Stimulated activated CD8-positive, alpha-beta memory T cell treated with anti-CD3 and anti-CD28 coated beads, Interleukin-12 subunit alpha, Interleukin-12 subunit beta, amount 100 ng/mL, for 24 hours (primary cell): ENCODE data around the gene GAST.
A peak's percentile ranks its signal among the peaks of the same experiment; 100 is the strongest.
"Not testable (repeated sequence)": the region's sequence is repeated elsewhere in the genome, so short reads cannot be mapped to it uniquely, and the experiment has no call there.

Experiments used
- DNase-seq: peaks from one replicate; pipeline ENCODE4 v3.0.0-alpha.2; 2020; ENCODE audit errors: extremely low read depth

The GAST gene

DNA sequence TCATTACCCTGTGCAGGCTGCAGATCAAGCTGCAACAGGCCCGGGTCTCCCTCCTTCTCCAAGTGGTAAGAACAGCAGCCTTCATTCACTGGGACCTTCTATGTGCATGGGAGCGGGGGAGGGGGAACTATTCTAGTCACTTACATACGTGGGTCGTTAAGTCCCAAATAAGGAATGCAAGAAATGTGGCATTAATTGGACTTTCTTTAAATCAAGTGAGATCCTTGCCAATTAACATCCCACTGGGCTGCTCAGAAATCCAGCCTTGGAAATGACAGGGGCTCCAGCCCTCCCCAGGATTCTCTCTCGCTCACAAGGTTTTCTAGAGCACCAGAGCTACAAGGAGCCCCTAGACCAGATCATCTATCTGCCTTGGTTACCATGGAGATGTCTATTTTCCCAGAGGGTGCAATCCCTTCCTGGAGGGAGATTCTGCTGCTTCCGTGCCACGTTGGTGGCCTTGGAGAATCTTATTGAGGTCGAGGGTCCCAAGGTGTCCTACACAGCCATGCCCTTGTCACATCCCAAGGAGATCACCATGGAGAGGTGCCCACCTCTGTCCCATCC, 28.6 kb upstream of the GAST start:
- no peak for DNase-seq

DNA sequence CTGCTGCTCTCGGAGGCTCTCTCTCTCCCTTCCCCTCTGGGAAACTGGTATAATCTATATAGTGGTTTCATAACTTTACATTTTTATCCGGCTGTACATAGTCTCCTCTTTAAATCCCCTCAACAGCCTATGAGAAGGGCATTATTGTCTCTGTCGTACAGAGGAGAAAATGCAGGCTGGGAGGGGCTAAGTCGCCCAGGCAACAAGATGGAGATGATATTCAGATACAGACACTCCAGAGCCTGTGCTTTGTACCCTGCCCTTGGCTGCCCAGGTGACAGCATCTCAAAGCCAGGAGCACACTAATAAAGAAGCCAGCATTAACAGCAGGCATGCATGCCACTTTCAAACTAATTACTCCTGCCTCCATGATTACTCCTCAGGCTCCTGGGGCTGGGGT, 28.1 kb upstream of the GAST start:
- DNase-seq = no peak

DNA sequence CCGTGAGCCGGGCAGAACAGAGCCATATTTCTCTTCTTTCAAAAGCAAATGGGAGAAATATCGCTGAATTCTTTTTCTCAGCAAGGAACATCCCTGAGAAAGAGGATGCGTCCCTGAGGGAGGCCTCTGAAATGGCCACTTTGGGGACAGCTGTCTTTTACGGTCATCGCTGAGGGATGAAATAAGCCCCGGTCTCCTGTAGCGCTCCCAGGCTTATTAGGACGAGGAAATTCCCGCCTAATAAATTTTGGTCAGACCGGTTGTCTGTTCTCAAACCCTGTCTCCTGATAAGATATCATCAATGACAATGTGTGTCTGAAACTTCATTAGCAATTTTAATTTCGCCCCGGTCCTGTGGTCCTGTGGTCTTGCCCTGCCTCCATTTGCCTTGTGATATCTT, 26.4 kb upstream of the GAST start:
- not testable (repeated sequence) for DNase-seq

DNA sequence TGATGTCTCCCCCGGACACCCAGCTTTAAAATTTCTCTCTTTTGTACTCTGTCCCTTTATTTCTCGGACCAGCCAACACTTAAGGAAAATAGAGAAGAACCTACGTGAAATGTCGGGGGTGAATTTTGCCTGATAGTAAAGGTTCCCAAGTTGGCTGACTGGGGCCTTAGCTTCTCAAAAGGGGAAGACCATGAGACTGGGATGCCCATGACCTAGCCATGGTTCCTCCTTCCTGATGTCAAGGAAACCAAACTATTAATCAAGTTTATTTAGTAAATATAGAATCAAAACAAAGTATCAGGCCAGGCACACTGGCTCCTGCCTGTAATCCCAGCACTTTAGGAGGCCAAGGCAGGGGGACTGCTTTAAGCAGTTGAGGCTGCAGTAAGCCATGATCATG, 25.9 kb upstream of the GAST start:
- no peak for DNase-seq

DNA sequence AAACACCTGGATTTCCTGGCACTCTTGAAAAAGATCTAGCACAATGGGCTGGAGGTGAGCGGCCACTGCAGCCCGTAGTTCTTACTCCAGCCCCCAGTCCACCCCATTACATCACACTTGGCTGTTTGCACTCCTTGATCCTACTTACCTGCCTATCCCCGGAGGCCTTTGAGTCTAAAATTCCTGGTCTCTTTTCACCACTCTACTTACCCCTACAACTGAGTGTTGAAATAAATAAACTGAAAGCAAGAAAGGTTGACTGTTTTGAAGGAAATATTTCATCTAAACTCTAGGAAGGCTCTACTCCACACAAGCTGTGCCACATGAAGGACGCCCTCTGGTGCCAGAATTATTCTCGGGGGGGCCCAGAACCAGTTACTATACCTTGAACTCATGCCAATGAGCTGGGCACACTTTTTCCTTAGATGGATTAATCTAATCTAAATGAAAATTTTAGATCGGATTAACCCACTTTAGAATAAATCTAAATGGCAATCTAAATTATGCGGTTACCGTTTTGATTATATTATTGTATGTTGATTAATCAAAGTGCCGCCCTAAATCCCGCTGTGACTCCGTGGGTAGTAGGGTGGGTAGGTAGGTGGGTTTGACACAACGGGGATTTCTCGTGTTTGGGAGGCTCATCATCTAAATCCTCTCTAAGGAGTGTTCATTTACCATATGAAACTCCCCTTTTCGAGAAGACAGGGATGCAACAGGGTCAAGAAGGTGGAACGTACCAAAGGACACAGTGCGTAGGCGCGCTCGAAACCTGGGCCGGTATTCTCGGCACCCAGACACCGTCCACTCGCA, 24.1 kb upstream of the GAST start:
- no peak for DNase-seq

DNA sequence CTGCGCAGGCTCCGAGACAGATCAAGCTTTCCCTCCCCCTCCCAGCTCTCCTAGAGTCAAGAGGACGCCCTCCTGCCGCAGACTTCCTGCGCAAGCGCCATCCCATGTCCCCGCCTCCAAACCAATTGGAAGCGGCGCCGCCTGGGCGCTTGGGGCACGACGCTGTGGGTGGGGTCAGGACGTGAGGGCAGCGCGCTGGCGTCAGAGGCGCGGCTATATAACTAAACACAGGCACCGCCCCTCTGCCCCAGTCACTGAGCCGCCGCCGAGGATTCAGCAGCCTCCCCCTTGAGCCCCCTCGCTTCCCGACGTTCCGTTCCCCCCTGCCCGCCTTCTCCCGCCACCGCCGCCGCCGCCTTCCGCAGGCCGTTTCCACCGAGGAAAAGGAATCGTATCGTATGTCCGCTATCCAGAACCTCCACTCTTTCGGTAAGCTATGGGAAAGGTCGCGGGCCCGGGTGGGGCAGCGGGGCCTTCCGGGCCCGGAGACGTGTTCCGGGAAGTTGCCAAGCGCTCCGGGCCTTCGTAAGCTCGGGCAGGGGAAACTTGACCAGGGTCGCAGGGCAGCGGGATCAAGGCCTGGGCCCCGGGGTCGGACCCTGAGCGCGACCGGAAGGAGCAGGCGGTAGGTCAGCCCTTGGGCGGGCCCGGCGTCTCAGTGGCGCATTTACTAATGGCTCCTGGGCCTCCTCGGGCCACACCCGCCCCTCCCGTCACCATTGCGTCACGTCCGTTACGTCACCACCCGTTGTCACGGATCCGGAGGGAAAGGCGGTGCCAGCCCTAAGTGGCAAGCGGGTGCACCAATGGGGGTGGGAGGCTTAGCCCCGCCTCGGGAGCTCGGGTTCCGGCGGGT, 23.3 kb upstream of the GAST start, which contains the start of gene EIF1:
Gene EIF1, plus strand, starts transcription at position 245 of the 856 bp plus-strand sequence. Its CDS starts 154 bp downstream, at position 399.
- DNase-seq = peak; percentile 99

DNA sequence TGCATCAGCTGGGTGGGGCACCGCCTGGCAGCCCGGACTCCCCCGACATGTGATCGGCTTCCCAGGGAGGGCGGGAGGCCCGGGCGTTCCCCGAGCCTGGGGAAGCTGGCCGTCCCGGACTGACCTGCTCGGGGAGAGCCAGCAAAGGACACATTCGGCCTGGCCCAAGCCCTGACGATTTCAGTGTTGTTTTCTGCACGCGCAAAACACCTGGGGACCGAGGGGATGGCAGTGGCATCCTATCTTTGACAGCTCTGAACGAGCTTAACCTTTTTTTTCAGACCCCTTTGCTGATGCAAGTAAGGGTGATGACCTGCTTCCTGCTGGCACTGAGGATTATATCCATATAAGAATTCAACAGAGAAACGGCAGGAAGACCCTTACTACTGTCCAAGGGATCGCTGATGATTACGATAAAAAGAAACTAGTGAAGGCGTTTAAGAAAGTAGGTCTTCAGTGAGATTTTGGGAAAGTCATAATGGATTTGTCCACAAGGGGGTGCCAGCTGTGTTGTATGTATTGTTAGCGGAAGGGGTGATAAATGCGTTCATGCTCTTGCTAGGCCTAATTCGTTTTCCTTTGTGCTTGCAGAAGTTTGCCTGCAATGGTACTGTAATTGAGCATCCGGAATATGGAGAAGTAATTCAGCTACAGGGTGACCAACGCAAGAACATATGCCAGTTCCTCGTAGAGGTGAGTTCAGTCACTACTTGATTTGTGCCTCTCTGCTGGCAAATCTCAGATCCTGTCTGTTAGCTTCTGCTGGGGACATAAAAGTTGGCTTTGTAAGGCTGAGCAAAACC, 22.4 kb upstream of the GAST start:
- DNase-seq = no peak

DNA sequence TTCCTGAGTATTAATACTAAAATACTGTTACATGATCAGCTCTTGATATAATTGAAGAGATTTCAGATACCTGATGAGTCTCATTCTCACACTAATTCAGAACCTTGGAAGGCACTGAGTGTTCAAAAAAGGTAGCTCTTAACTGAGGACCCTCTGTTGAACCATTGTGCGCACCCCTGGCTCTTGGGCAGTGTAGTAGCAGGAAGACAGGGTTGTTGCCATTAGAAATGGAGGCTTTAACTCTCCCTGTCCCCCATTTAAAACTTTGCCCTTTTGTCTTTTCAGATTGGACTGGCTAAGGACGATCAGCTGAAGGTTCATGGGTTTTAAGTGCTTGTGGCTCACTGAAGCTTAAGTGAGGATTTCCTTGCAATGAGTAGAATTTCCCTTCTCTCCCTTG, 21.6 kb upstream of the GAST start:
- DNase-seq = no peak

DNA sequence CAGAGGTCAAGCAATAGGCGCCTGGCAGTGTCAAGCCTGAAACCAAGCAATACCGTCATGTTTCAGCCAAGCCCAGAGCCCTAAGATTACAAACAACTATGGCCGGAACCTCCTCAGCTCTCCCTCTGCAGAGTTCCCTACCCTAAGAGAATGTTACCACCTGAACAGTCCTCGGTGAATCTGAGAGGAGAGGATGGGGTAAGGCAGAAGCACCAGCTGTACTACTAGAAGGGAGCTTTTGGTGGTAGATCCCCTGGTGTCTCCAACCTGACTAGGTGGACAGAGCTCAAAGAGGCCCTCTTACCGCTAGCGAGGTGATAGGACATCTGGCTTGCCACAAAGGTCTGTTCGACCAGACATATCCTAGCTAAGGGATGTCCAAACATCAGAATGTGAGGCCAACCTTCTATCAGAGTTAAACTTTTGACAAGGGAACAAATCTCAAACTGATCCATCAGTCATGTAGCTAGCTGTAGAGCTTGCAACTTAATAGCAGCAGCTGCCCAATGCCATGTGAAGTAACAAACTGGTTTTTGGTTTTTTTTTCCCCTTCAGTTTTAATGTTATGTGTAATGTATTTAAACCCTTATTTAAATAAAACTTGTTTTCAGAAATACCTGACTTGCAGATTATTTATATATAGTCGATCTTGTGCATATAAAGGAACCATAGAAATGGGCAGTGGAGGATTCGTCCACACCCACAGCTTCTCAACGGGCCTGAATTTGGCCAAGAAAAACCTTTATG, 20.9 kb upstream of the GAST start:
- DNase-seq = no peak

DNA sequence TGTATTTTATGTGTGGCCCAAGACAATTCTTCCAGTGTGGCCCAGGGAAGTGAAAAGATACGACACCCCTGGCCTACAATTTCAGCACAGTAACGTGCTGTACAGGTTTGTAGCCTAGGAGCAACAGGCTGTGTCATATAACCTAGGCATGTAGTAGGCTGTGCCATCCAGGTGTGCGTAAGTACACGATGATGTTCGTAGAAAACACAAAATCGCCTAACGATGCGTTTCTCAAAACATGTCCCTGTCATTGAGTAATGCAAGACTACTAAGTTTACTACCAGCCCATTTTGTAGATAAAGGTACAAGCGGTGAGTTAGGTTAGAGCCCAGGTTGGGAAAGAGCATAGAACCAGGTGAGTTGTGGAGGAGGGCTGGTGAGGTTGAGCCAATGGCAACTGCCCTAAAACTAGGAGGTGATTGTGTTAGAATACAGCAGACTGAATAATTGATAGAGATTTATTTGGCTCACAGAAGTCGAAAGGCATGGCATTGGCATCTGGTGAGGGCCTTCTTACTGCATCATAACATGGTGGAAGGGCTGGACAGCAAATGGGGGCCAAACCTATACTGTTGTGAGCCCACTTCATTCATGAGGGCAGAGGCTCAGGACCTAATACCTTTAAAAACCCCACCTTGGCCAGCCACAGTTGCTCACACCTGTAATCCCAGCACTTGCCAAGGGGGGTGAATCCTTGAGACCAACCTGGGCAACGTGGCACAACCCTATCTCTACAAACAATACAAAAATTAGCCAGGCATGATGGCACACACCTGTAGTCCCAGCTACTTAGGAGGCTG, 19.2 kb upstream of the GAST start:
- no peak for DNase-seq

DNA sequence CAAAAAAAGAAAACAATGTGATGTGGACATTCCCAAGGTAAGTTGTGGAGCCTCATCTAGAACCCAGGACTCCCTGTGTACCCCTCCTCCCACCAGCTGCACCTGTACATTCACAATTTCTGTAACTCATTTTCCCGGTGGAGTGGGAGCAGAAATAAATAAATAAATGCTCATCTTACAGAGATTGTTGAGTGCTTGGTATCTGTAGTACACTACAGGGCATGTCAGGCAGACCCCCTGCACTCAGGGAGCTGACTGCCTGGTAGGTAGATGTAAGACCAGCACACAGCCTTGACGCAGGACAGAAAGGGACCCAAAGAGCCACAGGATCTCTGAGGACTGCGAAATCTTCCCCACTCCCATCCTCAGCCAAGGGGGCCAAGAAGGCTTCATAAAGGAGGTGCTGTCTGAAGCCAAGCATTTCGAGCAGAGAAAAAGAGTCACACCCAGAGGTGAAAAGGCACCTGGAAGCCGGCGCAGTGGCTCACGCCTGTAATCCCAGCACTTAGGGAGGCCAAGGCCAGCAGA, 16.9 kb upstream of the GAST start:
- no peak for DNase-seq

DNA sequence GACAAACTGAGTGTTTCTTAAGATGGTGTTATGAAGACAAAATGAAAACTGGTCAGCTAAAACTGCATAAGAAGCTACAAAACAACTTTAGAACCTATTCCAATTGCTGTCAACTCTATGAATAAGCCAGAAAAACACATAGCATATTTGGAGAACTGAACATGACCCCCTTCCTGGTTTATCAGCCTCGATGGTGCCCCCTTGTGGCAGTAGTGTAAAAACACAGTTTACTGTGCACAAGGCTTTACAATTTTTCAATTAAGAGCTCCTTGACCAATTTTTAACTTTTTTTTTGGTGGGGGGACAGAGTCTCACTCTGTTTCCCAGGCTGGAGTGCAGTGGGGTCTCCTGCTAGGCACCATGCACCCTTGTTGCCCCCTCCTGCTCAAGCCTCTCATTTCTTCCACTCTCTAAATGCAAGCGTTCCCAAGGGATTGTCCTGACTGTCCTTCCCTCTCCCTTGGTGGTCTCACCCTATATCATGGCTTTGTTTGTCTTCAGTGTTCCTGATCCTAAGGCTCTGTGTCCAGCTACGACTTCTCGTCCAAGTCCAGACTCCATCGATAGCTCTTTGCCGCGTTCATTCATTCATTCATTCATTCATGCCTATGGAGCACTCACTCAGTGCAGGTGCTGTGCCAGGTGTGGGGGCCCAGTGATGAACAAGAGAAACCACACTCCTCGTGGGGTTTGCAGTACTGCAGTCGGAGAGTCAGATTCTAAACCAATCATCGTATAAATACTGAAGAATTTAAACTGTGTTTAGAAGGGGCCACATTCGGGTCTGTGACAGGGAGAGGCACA, 16.0 kb upstream of the GAST start:
- no peak for DNase-seq

DNA sequence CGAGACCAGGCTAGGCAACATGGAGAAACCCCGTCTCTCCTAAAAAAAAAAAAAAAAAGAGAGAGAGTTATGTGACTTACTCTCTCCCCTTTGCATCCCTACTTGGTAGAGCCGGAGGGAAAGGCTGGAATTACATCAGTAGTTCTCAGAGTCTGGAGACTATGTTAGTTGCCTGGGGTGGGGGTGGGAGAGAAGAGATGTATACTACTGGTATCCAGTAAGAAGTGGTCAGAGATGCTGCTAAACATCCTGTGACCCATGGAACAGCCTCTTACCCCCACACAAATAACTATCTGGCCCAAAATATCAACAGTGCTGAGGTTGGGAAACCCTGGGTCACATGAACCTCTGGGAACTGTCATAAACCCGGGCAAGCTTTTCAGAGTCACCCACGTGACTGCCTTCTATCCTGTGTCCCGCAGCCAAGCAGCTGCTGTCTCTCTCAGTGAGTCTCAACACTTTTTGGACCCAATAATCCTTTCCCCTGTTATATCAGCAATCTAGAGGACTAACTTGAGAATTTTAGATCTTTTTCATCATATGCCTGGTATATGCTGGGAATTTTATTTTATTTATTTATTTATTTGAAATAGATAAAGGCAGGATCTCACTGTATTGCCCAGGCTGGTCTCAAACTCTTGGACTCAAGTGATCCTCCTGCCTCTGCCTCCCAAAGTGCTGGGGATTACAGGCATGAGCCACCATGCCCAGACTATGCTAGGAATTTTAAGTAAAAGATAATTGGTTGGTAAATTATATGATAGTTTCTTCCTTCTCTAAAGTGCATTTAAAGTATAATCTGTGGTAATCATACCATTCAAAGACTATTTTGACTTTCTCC, 14.8 kb upstream of the GAST start:
- no peak for DNase-seq

DNA sequence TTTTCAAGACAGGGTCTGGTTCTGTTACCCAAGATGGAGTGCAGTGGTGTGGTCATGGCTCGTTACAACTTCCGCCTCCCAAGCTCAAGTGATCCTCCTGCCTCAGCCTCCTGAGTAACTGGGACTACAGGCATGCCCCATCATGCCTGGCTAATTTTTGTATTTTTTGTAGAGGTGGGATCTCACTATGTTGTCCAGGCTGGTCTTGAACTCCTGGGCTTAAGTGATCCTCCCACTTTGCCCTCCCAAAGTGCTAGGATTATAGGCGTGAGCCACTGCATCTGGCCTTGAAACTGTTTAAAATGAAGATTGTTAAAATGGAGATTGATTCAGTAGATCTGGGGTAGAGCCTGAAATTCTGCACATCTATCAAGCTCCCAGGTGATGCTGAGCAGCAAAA, 11.3 kb upstream of the GAST start:
- DNase-seq = not testable (repeated sequence)

DNA sequence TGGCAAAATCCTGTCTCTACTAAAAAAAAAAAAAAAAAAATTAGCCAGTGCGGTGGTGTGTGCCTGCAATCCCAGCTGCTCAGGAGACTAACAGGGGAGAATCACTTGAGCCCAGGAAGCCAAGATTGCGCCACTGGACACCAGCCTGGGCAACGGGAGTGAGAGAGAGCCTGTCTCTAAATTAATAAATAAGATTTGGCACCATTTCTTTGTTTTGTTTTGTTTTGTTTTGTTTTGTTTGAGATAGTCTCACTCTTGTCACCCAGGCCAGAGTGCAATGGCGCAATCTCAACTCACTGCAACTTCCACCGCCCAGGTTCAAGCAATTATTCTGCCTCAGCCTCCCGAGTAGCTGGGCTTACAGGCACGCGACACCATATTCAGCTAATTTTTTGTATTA, 9.4 kb upstream of the GAST start:
- DNase-seq = no peak

DNA sequence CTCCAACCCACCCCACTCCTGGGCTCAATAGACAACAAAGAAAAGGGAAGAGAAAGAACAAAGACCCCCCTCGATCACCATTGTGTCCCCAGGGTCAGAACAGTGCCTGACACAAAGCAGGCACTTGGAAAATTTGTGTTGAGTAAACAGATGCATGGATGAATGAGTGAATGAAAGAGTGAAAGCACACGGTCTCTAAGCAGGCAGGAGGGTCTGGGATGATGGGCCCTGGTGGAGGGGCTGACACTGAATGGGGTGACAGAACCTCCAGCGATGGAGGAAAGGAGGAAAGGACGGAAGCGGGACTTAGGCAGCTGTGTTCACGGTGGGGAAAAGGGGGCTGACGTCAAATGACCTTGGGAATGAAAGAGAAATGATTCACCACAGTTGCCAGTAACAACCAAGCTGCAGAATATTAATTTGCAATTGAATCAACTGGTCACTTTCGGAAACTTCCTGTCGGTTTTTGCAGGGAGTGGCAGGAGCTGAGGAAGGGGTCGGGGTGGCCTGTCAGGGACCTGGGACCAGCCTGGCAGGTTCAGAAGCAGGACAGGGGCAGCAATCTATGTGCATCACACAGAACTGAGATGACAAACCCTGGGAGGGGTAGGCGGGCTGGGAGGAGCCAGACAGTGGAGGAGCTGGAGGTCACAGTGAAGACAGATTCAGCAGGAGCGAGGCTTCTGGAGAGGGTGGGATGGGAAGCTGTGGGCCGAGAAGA, 6.7 kb upstream of the GAST start:
- DNase-seq = no peak
